H9 (cell line): ENCODE measurements around the gene PRKAG1. TPM values are rescaled to one million over a fixed set of nuclear protein-coding genes. Genes with fewer than 3 reads are reported as not detected.

ENCODE experiments used
- DNase-seq: peaks from one replicate; pipeline ENCODE4 v3.0.0-alpha.2; 2017
- H2AFZ ChIP-seq: one replicate; pipeline ENCODE4 v1.6.1; 2013; ENCODE audit warnings: mild to moderate bottlenecking, low read length, control low read depth, moderate library complexity
- H2AK5ac ChIP-seq: 2 replicates; pipeline ENCODE4 v1.6.1; 2013; ENCODE audit warnings: low read length, control low read depth, mixed read lengths; ENCODE audit not compliant: insufficient read length
- H2BK120ac ChIP-seq: one replicate; pipeline ENCODE4 v1.6.1; 2013; ENCODE audit warnings: low read depth, mild to moderate bottlenecking, low read length, control low read depth, inconsistent platforms; ENCODE audit not compliant: poor library complexity, severe bottlenecking
- H2BK12ac ChIP-seq: 2 replicates; pipeline ENCODE4 v1.6.1; 2013; ENCODE audit warnings: low read length, control low read depth, mixed read lengths, low read depth; ENCODE audit not compliant: insufficient read length
- H2BK15ac ChIP-seq: 2 replicates; pipeline ENCODE4 v1.6.1; 2013; ENCODE audit warnings: low read depth, low read length, control low read depth
- H2BK20ac ChIP-seq: one replicate; pipeline ENCODE4 v1.6.1; 2013; ENCODE audit warnings: low read depth, mild to moderate bottlenecking, low read length, control low read depth, inconsistent platforms; ENCODE audit not compliant: poor library complexity, severe bottlenecking
- H2BK5ac ChIP-seq: 2 replicates; pipeline ENCODE4 v1.6.1; 2013; ENCODE audit warnings: low read length, control low read depth, mixed read lengths; ENCODE audit not compliant: insufficient read length
- H3K14ac ChIP-seq: 2 replicates; pipeline ENCODE4 v1.6.1; 2013; ENCODE audit warnings: low read length, control low read depth; ENCODE audit not compliant: insufficient read depth
- H3K18ac ChIP-seq: 2 replicates; pipeline ENCODE4 v1.6.1; 2013; ENCODE audit warnings: low read depth, mild to moderate bottlenecking, mixed read lengths, low read length, control low read depth; ENCODE audit not compliant: insufficient read length
- H3K23ac ChIP-seq: 2 replicates; pipeline ENCODE4 v1.6.1; 2013; ENCODE audit warnings: low read length, control low read depth, mixed read lengths, low read depth; ENCODE audit not compliant: insufficient read length
- H3K23me2 ChIP-seq: 2 replicates; pipeline ENCODE4 v1.6.1; 2013; ENCODE audit warnings: low read depth, mild to moderate bottlenecking, mixed read lengths, low read length, control low read depth; ENCODE audit not compliant: insufficient read length, poor library complexity, severe bottlenecking
- H3K27ac ChIP-seq: 2 replicates; pipeline ENCODE4 v1.5.1; 2013; ENCODE audit warnings: low read length, control low read depth, mixed read lengths, low read depth; ENCODE audit not compliant: insufficient read length
- H3K27me3 ChIP-seq: 2 replicates; pipeline ENCODE4 v1.6.1; 2013; ENCODE audit warnings: low read length, control low read depth, inconsistent platforms; ENCODE audit not compliant: insufficient read depth
- H3K4ac ChIP-seq: 2 replicates; pipeline ENCODE4 v1.6.1; 2013; ENCODE audit warnings: low read depth, mild to moderate bottlenecking, control low read depth, inconsistent platforms, low read length, moderate library complexity
- H3K4me1 ChIP-seq: 2 replicates; pipeline ENCODE4 v1.6.1; 2013; ENCODE audit warnings: low read length, control low read depth, inconsistent platforms; ENCODE audit not compliant: insufficient read depth
- H3K4me2 ChIP-seq: 2 replicates; pipeline ENCODE4 v1.6.1; 2013; ENCODE audit warnings: low read length, control low read depth, mixed read lengths; ENCODE audit not compliant: insufficient read length, insufficient read depth
- H3K56ac ChIP-seq: 2 replicates; pipeline ENCODE4 v1.6.1; 2013; ENCODE audit warnings: low read depth, mild to moderate bottlenecking, mixed read lengths, low read length, control low read depth; ENCODE audit not compliant: insufficient read length
- H3K79me1 ChIP-seq: 2 replicates; pipeline ENCODE4 v1.6.1; 2013; ENCODE audit warnings: low read depth, mild to moderate bottlenecking, moderate library complexity, low read length, control low read depth, inconsistent platforms; ENCODE audit not compliant: insufficient read depth, poor library complexity, severe bottlenecking
- H3K79me2 ChIP-seq: 2 replicates; pipeline ENCODE4 v1.6.1; 2013; ENCODE audit warnings: low read length, control low read depth, inconsistent platforms; ENCODE audit not compliant: insufficient read depth
- H3K9ac ChIP-seq: 2 replicates; pipeline ENCODE4 v1.6.1; 2013; ENCODE audit warnings: low read length, control low read depth, mixed read lengths; ENCODE audit not compliant: insufficient read length; ENCODE audit errors: extremely low read depth
- H3K9me3 ChIP-seq: one replicate; pipeline ENCODE4 v1.6.1; 2013; ENCODE audit warnings: low read depth, low read length, inconsistent platforms; ENCODE audit not compliant: control insufficient read depth
- H3T11ph ChIP-seq: one replicate; pipeline ENCODE4 v1.6.1; 2013; ENCODE audit warnings: mild to moderate bottlenecking, low read length, control low read depth, inconsistent platforms
- H4K20me1 ChIP-seq: one replicate; pipeline ENCODE4 v1.6.1; 2013; ENCODE audit not compliant: control insufficient read depth, insufficient read length, insufficient read depth
- H4K5ac ChIP-seq: 2 replicates; pipeline ENCODE4 v1.6.1; 2013; ENCODE audit warnings: low read depth, mild to moderate bottlenecking, mixed read lengths, low read length, control low read depth; ENCODE audit not compliant: insufficient read length
- H4K8ac ChIP-seq: replicated peaks from 2 replicates; pipeline ENCODE4 v1.6.1; 2013; ENCODE audit warnings: low read length, control low read depth, mixed read lengths, low read depth; ENCODE audit not compliant: insufficient read length
- H4K91ac ChIP-seq: 2 replicates; pipeline ENCODE4 v1.6.1; 2013; ENCODE audit warnings: low read depth, mild to moderate bottlenecking, moderate library complexity, mixed read lengths, low read length, control low read depth; ENCODE audit not compliant: insufficient read length
- H3K27ac Mint-ChIP-seq, 3 experiments: 2 replicates in 2 of 3; 3 replicates in 1 of 3; pipeline ENCODE4 v1.8.0; 2020 to 2021; ENCODE audit warnings: mixed read lengths in 3 of 3, mild to moderate bottlenecking in 1 of 3, moderate library complexity in 1 of 3
- H3K27me3 Mint-ChIP-seq: 2 replicates; pipeline ENCODE4 v1.8.0; 2021; ENCODE audit warnings: low read depth, mild to moderate bottlenecking, moderate library complexity, mixed read lengths
- H3K36me3 Mint-ChIP-seq, 3 experiments: 2 replicates in 2 of 3; 3 replicates in 1 of 3; pipeline ENCODE4 v1.8.0; 2020 to 2021; ENCODE audit warnings: low read depth in 3 of 3, mixed read lengths in 3 of 3; ENCODE audit not compliant: insufficient read depth in 1 of 3
- H3K4me1 Mint-ChIP-seq, 2 experiments: 2 replicates each; pipeline ENCODE4 v1.8.0; 2020; ENCODE audit warnings: mixed read lengths in 2 of 2
- H3K4me3 Mint-ChIP-seq, 2 experiments: 2 replicates in 1 of 2; 3 replicates in 1 of 2; pipeline ENCODE4 v1.8.0; 2020 to 2021; ENCODE audit warnings: mild to moderate bottlenecking in 2 of 2, mixed read lengths in 2 of 2, moderate library complexity in 1 of 2
- H3K9me3 Mint-ChIP-seq, 2 experiments: 2 replicates in 1 of 2; 3 replicates in 1 of 2; pipeline ENCODE4 v1.8.0; 2020; ENCODE audit warnings: mild to moderate bottlenecking in 2 of 2, mixed read lengths in 2 of 2, moderate library complexity in 1 of 2
- total RNA-seq: library from RNA; stranded (reverse); gene quantifications from 2 replicates; pipeline ENCODE4 v1.2.1, GENCODE V29; 2021
- TF ChIP-seq, protein P1 (sequence below): fragments of 200-600 bp; sonication (generic); conservative IDR thresholded peaks from 3 replicates; pipeline ENCODE4 v1.8.0; 2021; ENCODE audit warnings: antibody characterized with exemption, mild to moderate bottlenecking

Gene PRKAG1
- total RNA-seq, 1 experiment from 2014 or later = 34.8 TPM

DNA sequence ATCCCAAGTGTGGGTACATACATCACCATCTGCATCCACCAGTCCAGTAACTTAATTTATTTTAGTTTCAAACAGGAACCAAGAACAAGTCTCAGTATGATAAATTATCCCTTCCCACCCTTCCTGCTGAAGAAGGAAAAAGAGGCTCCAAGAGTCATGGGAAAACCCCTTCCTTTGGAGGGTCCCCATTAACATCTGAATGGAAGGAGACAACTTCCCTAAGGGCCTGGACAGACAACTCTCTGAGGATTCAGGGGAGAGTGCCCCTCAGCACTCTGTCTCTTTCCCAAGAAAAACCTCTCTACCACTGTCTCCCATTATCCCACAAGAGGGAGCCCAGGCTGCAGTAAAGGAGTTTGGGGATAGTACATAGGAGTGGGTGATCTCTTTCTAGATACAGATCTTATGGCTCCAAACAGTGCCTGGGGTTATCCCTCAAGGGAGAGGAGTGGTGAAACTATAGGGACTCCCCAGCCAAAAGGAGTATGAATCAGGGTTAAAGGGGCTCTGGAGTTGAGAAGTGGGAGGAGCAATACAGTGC lies 53.2 kb downstream of the PRKAG1 start:
- H3K27ac ChIP-seq = no peak overlapping the region
- H2AK5ac ChIP-seq = no peak overlapping the region
- no peak overlapping the region for H4K8ac ChIP-seq
- H3K4me1 ChIP-seq = peaks cover 11% of the 10 kb centered on the region
- H3K18ac ChIP-seq = no peak overlapping the region
- no peaks in the 10 kb centered on the region for H3K36me3 Mint-ChIP-seq
- H3K9me3 Mint-ChIP-seq = no peaks in the 10 kb centered on the region
- H4K91ac ChIP-seq = no peak overlapping the region
- no peak overlapping the region for H2BK15ac ChIP-seq
- no peak overlapping the region for H2BK120ac ChIP-seq
- H3K56ac ChIP-seq = no peak overlapping the region
- no peaks in the 10 kb centered on the region for H3K79me2 ChIP-seq
- H2BK12ac ChIP-seq = no peak overlapping the region
- H3K23ac ChIP-seq = no peak overlapping the region
- H3K9me3 ChIP-seq = no peaks in the 10 kb centered on the region
- H3K4me3 Mint-ChIP-seq = peak overlapping the region in 1 of 2 experiments; percentile 63; a peak in 2 of 5 replicates
- peaks cover 27% of the 10 kb centered on the region; the same call in 1 of the 2 replicates for H3K27me3 ChIP-seq
- peak overlapping the region; percentile 58 to 87 (median 80); a peak in 5 of 7 replicates for H3K27ac Mint-ChIP-seq
- H4K20me1 ChIP-seq = no peaks in the 10 kb centered on the region
- DNase-seq = peak; percentile 77
- H3K9ac ChIP-seq = no peak overlapping the region
- TF ChIP-seq, protein P1, sequence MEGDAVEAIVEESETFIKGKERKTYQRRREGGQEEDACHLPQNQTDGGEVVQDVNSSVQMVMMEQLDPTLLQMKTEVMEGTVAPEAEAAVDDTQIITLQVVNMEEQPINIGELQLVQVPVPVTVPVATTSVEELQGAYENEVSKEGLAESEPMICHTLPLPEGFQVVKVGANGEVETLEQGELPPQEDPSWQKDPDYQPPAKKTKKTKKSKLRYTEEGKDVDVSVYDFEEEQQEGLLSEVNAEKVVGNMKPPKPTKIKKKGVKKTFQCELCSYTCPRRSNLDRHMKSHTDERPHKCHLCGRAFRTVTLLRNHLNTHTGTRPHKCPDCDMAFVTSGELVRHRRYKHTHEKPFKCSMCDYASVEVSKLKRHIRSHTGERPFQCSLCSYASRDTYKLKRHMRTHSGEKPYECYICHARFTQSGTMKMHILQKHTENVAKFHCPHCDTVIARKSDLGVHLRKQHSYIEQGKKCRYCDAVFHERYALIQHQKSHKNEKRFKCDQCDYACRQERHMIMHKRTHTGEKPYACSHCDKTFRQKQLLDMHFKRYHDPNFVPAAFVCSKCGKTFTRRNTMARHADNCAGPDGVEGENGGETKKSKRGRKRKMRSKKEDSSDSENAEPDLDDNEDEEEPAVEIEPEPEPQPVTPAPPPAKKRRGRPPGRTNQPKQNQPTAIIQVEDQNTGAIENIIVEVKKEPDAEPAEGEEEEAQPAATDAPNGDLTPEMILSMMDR = peak; percentile 61; the same call in 2 of the 3 replicates
- peaks cover 40% of the 10 kb centered on the region for H3K27me3 Mint-ChIP-seq
- H2BK20ac ChIP-seq = no peak overlapping the region
- no peak overlapping the region for H3K4ac ChIP-seq
- peaks cover 4% of the 10 kb centered on the region for H3K23me2 ChIP-seq
- no peak overlapping the region for H4K5ac ChIP-seq
- H3K4me1 Mint-ChIP-seq = peaks cover 47 to 48% of the 10 kb centered on the region in 2 experiments
- peak overlapping the region; percentile 5 for H3K4me2 ChIP-seq
- H2AFZ ChIP-seq = no peak overlapping the region
- no peak overlapping the region for H3T11ph ChIP-seq
- H2BK5ac ChIP-seq = no peak overlapping the region
- H3K79me1 ChIP-seq = no peaks in the 10 kb centered on the region
- H3K14ac ChIP-seq = no peak overlapping the region
